Aorta (tissue), 4 donors: ENCODE results near the gene SLIT3. TPM values are rescaled to one million over a fixed set of nuclear protein-coding genes. Genes with fewer than 3 reads are reported as not detected.

Experiments
- microRNA-seq, 2 donors: library from miRNA; unstranded; fragments of <30 nt; microRNA quantifications; one replicate each; pipeline ENCODE4 v1.2.0, GENCODE V29; 2020
- polyA plus RNA-seq, 2 donors: library from polyadenylated mRNA; stranded (reverse); fragments of 200-250 nt; gene quantifications; one replicate each; pipeline ENCODE4 v1.2.3, GENCODE V29; 2013
- total RNA-seq, 2 donors: library from RNA; stranded (reverse); fragmentation: NEBNext Ultra II Directional; extraction: Animal tissue kit (Norgen Biotek cat#: 25700); gene quantifications; one replicate each; pipeline ENCODE4 v1.2.1, GENCODE V29; 2021
- donor health status: healthy with polysubstance abuse.
- donor health status: Bipolar disorder and iron deficiency.
- donor health status: DM: no; HTN: no; CAD: no.
- donor health status: DM: yes; HTN: yes; CAD: no.

Gene SLIT3
- total and polyA plus RNA-seq, 4 donors = 8.6 to 108 (median 77.0) TPM

Small RNA genes lying within 50 kb of the gene (microRNA-seq; reads per million reads assigned to microRNA genes)
- gene MIR218-2 (0 reads per million in 2 donors), gene MIR585 (13.7 to 28.8 reads per million in 2 donors)
